ENCODE results near the gene TRMT61A.
A peak's percentile ranks its signal among the peaks of the same experiment; 100 is the strongest.

Gene TRMT61A

GRCh38 chr14:103545915-103546651 is 17.1 kb downstream of the TRMT61A start:
- no peak for DNase-seq

DNA sequence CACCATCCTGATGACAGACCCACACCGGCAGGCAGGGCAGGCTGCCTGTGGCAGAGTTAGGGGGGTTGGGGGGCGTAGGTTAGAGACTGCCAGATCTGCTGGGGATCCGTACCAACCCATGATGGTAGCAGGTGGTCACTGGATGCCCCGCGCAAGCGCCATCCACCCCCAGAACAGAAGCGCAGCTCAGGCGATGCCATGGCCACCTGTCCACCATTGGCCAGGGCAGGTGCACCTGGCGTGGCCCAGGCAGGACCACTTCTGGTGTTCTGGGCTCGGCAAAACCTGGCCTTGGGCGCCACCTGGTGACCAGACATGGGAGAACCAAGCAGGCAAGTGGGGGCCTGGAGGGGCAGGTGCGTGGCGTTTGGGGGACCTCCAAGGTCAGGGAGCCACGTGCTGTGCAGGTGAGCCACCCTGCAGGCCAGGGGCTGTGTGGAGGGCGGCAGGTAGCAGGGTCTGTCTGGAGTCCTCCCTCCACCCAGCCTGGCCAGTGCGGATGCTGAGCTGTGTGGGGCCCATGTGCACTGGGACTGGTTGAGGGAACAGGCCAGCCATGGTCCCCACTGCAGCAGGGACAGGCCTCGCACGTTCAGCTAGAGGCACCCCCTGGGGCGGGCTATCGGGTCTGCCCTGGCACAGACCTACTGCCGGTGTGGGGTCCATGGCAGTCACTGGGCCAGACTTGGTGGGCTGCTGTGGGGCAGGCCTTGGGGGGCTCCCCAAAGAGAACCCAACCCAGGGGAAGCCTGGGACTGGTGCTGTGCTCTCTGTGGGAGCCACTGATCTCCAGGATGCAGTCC is 17.9 kb downstream of the TRMT61A start:
- DNase-seq: peak in 48 of 51 donors; percentile 21 to 87 (median 65)

DNA sequence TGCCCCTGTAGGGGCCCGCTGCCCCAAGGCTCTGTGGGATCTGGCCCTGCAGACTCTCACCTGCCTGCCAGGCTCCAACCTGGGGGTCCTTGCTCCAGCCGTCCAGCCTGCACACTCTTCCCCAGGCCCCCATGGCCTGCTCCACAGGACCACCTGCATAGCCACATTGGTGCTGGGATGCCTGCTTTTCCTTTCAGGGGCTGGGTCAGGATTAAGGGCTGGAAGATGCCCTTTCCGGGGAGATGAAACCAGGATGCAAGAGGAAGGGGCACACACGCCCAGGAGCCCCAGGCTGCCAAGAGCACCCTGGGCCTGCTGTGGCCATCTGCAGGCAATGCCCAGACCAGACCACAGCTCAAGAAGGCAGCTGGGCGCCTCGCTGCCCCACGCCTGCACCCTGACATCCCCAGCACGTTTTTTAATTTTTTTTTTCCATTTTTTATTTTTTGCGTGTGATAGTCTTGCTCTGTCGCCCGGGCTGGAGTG is 18.5 kb downstream of the TRMT61A start:
- DNase-seq: no peak

GRCh38 chr14:103547941-103548462 is 19.0 kb downstream of the TRMT61A start:
- DNase-seq: no peak

- DNase-seq: peak in 19 of 51 donors; percentile 27 to 82 (median 55)
These were observed 19.7 kb downstream of the TRMT61A start for GRCh38 chr14:103548463-103549351.

GRCh38 chr14:103549361-103550311 is 20.6 kb downstream of the TRMT61A start:
- DNase-seq: peak in 42 of 51 donors; percentile 19 to 89 (median 73)

DNA sequence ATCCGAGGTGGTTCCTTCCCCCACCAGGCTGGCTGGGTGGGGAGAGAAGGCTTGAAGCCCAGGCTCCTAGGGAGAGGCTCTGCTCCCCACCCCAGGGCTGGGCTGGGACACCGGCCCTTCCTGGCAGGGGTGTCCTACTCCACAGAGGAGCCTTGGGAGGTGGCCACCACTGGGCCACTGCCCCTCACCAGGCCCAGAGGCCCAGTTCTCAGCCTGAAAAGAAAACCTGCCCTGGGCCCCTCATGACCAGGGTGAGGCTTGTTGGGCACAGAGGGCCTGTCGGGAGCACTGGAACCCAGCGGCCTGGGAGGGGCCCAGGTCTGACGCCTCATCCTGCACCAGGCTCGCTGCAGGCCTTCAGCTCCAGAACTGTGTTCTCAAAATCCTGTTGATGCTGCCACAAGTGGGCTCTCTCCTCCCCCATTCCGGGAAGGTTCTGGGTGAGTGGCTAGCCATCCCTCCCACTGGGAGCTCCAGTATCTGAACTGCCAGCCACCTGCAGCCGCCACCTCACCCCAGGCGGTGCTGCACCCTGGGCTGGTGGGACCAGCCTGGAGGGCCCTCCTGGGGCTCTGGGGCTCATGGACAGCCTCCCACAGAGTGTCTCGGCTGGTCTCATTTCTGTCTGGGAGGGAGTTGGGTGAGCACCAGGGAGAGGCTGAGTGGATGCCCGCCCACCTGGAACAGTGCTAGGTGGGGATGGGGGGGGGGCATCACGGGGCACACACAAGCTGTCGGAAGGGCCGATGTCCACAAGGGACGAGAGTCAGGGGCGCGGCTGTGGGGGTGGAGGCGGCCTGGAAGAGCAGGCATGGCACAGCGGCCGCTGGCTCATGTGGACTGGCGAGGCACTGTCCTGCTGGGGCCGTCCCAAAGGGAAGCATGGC is 21.7 kb downstream of the TRMT61A start:
- DNase-seq: peak in 1 of 51 donors; percentile 61

DNA sequence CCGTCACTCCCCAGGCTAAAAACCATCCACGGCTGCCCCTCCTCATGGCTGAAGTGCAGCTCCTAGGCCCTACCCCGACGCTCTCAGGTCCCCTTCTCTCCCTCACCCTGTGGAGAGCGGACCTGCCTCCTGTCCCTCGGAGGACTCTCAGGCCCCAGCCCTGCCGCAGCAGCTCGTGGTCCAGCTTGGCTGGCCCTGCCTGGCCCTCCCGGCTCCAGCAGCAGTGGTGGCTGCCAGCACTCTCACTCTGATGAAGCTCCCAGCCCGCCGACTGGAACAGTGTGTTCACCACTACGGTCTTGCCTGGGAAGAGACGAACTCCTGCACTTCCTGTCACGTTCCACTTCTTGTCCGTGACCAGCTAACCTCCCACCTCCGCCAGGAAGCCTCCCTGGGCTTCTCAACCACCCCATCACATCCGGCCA is 22.4 kb downstream of the TRMT61A start:
- DNase-seq: peak in 16 of 51 donors; percentile 38 to 61 (median 45)

DNA sequence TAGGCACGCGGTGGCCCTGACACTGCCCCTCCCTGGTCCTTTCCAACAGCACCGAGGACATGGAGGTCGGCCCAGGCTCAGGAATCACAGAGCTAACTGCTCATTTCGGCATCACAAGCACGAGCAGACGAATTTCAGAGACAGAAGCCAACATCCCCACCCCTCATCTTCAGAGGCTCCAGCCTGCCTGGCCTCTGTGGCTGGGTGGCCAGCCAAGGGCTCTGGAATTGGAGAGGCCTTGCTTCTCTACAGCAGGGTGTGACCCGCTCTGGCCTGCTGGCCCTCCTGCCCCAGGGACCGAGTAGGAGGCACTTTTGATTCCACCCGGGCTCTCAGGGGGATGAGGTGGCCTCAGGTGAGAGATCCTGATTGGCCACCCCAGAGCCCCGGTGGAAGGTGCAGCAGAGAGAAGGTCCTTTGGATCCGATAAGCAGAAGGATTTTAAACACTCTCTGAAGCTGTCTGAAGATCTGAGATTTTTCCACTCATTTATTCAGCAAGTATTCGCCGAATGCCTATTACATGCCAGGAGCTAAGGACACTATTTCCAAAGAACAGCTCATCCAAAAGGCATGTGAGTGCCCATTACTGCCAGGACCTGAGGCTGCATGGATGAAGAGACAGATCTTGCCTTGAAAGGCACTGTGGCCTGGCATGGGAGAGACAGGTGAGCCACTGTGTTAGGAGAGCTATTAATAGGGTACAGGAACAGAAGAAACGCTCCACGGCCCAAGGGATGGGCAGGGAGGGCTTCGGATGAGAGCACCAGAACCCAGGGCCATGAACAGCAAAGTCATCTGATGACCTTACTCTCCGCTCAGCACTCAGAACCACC is 23.2 kb downstream of the TRMT61A start:
- no peak for DNase-seq

GRCh38 chr14:103552846-103553210 is 23.8 kb downstream of the TRMT61A start:
- no peak for DNase-seq

DNA sequence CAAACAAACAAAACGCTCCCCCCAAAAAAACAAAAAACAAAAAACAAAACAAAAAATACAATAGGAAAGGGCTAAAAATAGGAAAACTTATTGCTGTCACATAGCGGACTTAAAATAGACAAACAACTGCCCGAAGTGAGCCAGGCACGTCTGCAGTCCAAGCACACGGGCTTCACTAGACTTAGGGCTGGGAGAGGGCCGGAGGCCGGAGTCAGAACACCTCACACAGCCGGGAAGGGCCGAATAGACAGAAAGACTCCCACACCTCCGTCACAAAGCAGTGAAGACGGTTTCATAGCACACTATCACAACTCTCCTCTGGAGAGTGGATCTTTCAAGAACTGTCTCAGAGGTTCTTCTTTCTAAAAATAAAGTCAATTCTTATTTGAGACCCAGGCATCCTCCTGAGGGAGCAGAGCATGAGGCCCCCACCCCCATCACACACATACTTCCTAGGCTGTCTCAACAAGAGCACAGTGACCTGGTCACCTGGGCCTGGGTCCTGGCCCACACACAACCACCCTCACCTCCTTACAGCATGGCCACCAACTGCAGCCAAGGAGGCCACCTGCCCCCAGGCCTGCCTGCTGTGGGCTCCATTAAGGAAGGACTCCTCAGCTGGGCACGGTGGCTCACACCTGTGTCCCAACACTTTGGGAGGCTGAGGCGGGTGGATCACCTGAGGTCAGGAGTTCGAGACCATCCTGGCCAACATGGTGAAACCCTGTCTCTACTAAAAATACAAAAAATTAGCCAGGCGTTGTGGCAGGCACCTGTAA is 26.8 kb downstream of the TRMT61A start:
- no peak for DNase-seq

- peak in 1 of 51 donors; percentile 10 for DNase-seq
These were observed 28.2 kb downstream of the TRMT61A start for GRCh38 chr14:103556946-103557758.

GRCh38 chr14:103558071-103558882 is 29.3 kb downstream of the TRMT61A start:
- DNase-seq: no peak

DNA sequence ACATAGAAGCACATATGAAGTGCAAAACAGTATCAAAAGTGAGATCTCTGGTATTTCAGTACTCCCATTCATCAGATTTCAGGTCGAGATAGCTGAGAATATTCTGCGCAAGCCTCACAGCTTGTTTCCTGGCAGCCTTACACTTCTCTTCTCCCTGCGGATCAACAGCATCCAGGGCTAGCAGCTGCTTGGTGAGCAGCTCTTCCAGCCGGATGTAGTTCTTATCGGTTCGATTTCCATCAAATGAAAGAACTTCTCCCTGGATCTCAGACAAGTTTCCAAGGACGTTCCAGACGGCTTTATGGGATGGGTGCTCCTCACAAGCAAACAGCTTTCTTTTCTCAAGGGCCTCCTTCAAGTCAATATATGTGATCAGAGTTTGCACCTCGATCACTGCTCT is 30.8 kb downstream of the TRMT61A start:
- DNase-seq: no peak

GRCh38 chr14:103560691-103561090 is 31.7 kb downstream of the TRMT61A start:
- DNase-seq: no peak

Measured in hypothalamus (tissue), 51 donors.